SK-N-SH (cell line): ENCODE results near the gene DDI2. TPM values are rescaled to one million over a fixed set of nuclear protein-coding genes. Genes with fewer than 3 reads are reported as not detected.

ENCODE experiments used
- CTCF ChIA-PET: fragments of 300-600, 350-600 bp; formaldehyde crosslinking; extraction: SDS; loops from one replicate; lab custom pipeline; 2021; lab: Yijun Ruan, JAX
- POLR2A ChIA-PET: fragments of 350-600 bp; sonication (Branson Sonifier 250); formaldehyde crosslinking; extraction: SDS; loops from one replicate; lab custom pipeline; 2020; ENCODE audit warnings: antibody characterized with exemption, inconsistent platforms; lab: Yijun Ruan, JAX
- DNase-seq: peaks from one replicate; pipeline ENCODE4 v3.0.0; 2012
- H2AFZ ChIP-seq: fragments of 200-600 bp; sonication (generic); 2 replicates; pipeline ENCODE4 v1.8.1; 2016; ENCODE audit warnings: antibody characterized with exemption, mild to moderate bottlenecking, low read depth
- H3F3A ChIP-seq: fragments of 200-600 bp; sonication (generic); replicated peaks from 2 replicates; pipeline ENCODE3; 2016; ENCODE audit warnings: antibody characterized with exemption, mild to moderate bottlenecking; ENCODE audit not compliant: insufficient read depth
- H3K27ac ChIP-seq, 2 experiments: fragments of 200-500 bp in 1 of 2; fragments of 200-600 bp in 1 of 2; sonication (Bioruptor generic) in 1 of 2; sonication (generic), shearing (Covaris generic) in 1 of 2; 2 replicates each; pipeline versions ENCODE4 v1.5.1 to v1.6.1; 2014 to 2016; ENCODE audit warnings: low read depth in 2 of 2, inconsistent platforms in 1 of 2, low read length in 1 of 2, mild to moderate bottlenecking in 1 of 2, mixed read lengths in 1 of 2
- H3K27me3 ChIP-seq: fragments of 200-600 bp; sonication (generic), shearing (Covaris generic); 2 replicates; pipeline ENCODE4 v1.6.1; 2016; ENCODE audit warnings: mixed run types; ENCODE audit not compliant: insufficient read depth
- H3K36me3 ChIP-seq, 2 experiments: fragments of 200-500 bp in 1 of 2; fragments of 200-600 bp in 1 of 2; sonication (Bioruptor generic) in 1 of 2; sonication (generic) in 1 of 2; replicated peaks in 1 of 2; 2 replicates each; pipeline versions ENCODE3 to v1.5.1; 2014 to 2016; ENCODE audit warnings: low read length in 1 of 2, mild to moderate bottlenecking in 1 of 2; ENCODE audit not compliant: insufficient read depth in 2 of 2, control insufficient read depth in 1 of 2
- H3K4me1 ChIP-seq, 2 experiments: fragments of 200-500 bp in 1 of 2; fragments of 200-600 bp in 1 of 2; sonication (Bioruptor generic) in 1 of 2; sonication (generic), shearing (Covaris generic) in 1 of 2; 2 replicates each; pipeline versions ENCODE4 v1.5.1 to v1.6.1; 2014 to 2016; ENCODE audit warnings: low read depth in 1 of 2, low read length in 1 of 2, mixed run types in 1 of 2; ENCODE audit not compliant: insufficient read depth in 2 of 2, control insufficient read depth in 1 of 2
- H3K4me2 ChIP-seq: fragments of 200-600 bp; sonication (generic), shearing (Covaris generic); 2 replicates; pipeline ENCODE4 v1.6.1; 2017; ENCODE audit warnings: mixed run types
- H3K4me3 ChIP-seq, 2 experiments: fragments of 200-500 bp in 1 of 2; fragments of 200-600 bp in 1 of 2; sonication (Bioruptor generic) in 1 of 2; sonication (generic), shearing (Covaris generic) in 1 of 2; 2 replicates each; pipeline versions ENCODE4 v1.5.1 to v1.8.1; 2014 to 2016; ENCODE audit warnings: low read depth in 2 of 2, inconsistent platforms in 1 of 2, low read length in 1 of 2, mild to moderate bottlenecking in 1 of 2, mixed read lengths in 1 of 2, moderate library complexity in 1 of 2
- H3K79me2 ChIP-seq: fragments of 200-600 bp; sonication (generic); 2 replicates; pipeline ENCODE4 v1.8.1; 2017; ENCODE audit warnings: mild to moderate bottlenecking; ENCODE audit not compliant: insufficient read depth
- H3K9ac ChIP-seq: fragments of 200-600 bp; sonication (generic); 2 replicates; pipeline ENCODE4 v1.6.1; 2017; ENCODE audit warnings: mixed run types
- H3K9me2 ChIP-seq: fragments of 200-600 bp; sonication (generic); 2 replicates; pipeline ENCODE4 v1.6.1; 2017; ENCODE audit warnings: mixed run types
- H3K9me3 ChIP-seq: fragments of 200-600 bp; sonication (generic); 2 replicates; pipeline ENCODE4 v1.6.1; 2017; ENCODE audit warnings: mixed run types, mild to moderate bottlenecking, moderate library complexity
- H4K20me1 ChIP-seq: fragments of 200-600 bp; sonication (generic); 2 replicates; pipeline ENCODE4 v1.6.1; 2017; ENCODE audit warnings: mild to moderate bottlenecking, mixed run types; ENCODE audit not compliant: insufficient read depth
- EP300 ChIP-seq, 2 experiments: IDR thresholded peaks; 2 replicates each; pipeline versions ENCODE4 v1.4.0 to v1.6.1; 2012; ENCODE audit warnings: borderline replicate concordance in 1 of 2, low read depth in 1 of 2, low read length in 1 of 2
- FOSL2 ChIP-seq: IDR thresholded peaks from 2 replicates; pipeline ENCODE4 v1.4.0; 2012; ENCODE audit warnings: low read depth, mild to moderate bottlenecking, moderate library complexity, borderline replicate concordance
- FOXM1 ChIP-seq: IDR thresholded peaks from 2 replicates; pipeline ENCODE4 v1.4.0; 2012; ENCODE audit warnings: low read depth, mild to moderate bottlenecking
- JUND ChIP-seq: IDR thresholded peaks from 2 replicates; pipeline ENCODE4 v1.4.0; 2012
- NFIC ChIP-seq: IDR thresholded peaks from 2 replicates; pipeline ENCODE4 v1.4.0; 2012; ENCODE audit warnings: borderline replicate concordance
- NRF1 ChIP-seq: IDR thresholded peaks from 2 replicates; pipeline ENCODE4 v1.6.1; 2012; ENCODE audit warnings: low read depth, mild to moderate bottlenecking, low read length
- POLR2AphosphoS5 ChIP-seq: IDR thresholded peaks from 2 replicates; pipeline ENCODE4 v1.6.1; 2012; ENCODE audit warnings: low read depth, low read length
- RCOR1 ChIP-seq: fragments of 150-350 bp; IDR thresholded peaks from 2 replicates; pipeline ENCODE4 v1.6.1; 2017; ENCODE audit warnings: antibody characterized with exemption, low read length
- RFX5 ChIP-seq: IDR thresholded peaks from 2 replicates; pipeline ENCODE4 v1.6.1; 2012; ENCODE audit warnings: mild to moderate bottlenecking, improper control_type of control experiment, low read length
- TAF1 ChIP-seq: IDR thresholded peaks from 2 replicates; pipeline ENCODE4 v1.6.1; 2012; ENCODE audit warnings: low read depth, mild to moderate bottlenecking, low read length, moderate library complexity, borderline replicate concordance
- TCF12 ChIP-seq: IDR thresholded peaks from 2 replicates; pipeline ENCODE4 v1.4.0; 2012
- TEAD4 ChIP-seq: IDR thresholded peaks from 2 replicates; pipeline ENCODE4 v1.4.0; 2012; ENCODE audit warnings: mild to moderate bottlenecking, borderline replicate concordance; ENCODE audit not compliant: insufficient read depth
- YY1 ChIP-seq: IDR thresholded peaks from 2 replicates; pipeline ENCODE4 v1.4.0; 2012; ENCODE audit warnings: low read depth, mild to moderate bottlenecking
- whole genome bisulfite sequencing: methylation state at CpG from one replicate; pipeline ENCODE4 v1.1.6; 2017; ENCODE audit warnings: low lambda C conversion rate; 5-methylcytosine and 5-hydroxymethylcytosine counted together
- polyA plus RNA-seq, 3 experiments: library from polyadenylated mRNA; depleted of rRNA; stranded (reverse); fragments of >200 nt; gene quantifications; 2 replicates each; pipeline ENCODE4 v1.2.3, GENCODE V29; 2012
- TF ChIP-seq, protein P1 (sequence below): IDR thresholded peaks from 2 replicates; pipeline ENCODE4; 2012
- TF ChIP-seq, protein P2 (sequence below): fragments of 150-350 bp; IDR thresholded peaks from 2 replicates; pipeline ENCODE4 v1.6.1; 2017; ENCODE audit warnings: antibody characterized with exemption, low read length, low read depth, borderline replicate concordance
- TF ChIP-seq, protein P3 (sequence below): IDR thresholded peaks from 2 replicates; pipeline ENCODE4 v1.4.0; 2012; ENCODE audit warnings: low read depth, borderline replicate concordance
- TF ChIP-seq, protein P4 (sequence below): fragments of 200-600 bp; sonication (generic); IDR thresholded peaks from 2 replicates; pipeline ENCODE4 v1.6.1; 2017; ENCODE audit warnings: antibody characterized with exemption, mild to moderate bottlenecking, moderate library complexity
- TF ChIP-seq, protein P5 (sequence below): IDR thresholded peaks from 2 replicates; pipeline ENCODE4 v1.4.0; 2012; ENCODE audit warnings: low read depth, borderline replicate concordance

The DDI2 gene
- polyA plus RNA-seq, 1 of the 3 experiments (the other 2 are of a cell fraction): 2.8 TPM

DNA sequence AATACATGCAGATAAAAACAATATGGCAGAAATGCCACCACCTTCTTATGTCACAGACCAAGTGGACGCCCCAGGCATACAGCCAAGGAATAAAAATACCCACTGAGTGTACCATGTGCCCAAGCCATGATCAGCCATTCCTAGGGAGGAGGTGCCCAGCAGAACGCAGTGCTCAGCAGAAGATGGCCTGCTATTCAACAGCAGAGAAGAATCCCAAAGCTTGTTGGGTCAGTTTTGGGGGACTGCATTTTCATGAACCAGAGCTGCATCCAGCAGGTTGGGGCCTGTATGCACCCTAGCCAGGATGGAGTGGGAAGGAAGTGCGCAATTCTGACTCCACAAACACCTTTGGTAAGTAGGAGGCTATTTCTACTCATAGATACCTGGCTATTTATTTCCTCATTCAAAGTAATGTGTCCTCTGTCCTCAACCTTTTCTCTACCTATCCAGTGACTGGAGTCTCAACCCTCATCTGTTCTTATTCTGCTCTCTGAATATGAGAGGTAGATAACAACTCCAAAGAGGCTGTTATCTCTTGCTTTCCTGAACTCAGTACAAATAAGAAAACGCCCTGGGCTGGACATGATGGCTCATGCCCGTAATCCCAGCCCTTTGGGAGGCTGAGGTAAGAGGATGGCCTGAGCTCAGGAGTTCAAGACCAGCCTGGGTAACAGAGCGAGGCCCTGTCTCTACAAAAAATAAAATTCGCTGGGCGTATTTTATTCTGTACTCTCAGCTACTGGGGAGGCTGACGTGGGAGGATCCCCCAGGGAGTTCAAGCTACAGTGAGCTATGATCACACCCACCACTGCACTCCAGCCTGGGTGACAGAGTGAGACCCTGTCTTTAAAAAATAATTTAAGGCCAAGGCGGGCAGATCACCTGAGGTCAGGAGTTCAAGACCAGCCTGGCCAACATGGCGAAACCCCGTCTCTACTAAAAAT is 64.4 kb downstream of the DDI2 start:
- H3K9me3 ChIP-seq: no peaks in the 10 kb centered on the region
- no peak overlapping the region for H3K4me3 ChIP-seq
- H3K4me1 ChIP-seq: peaks cover 0 to 16% of the 10 kb centered on the region in 2 experiments; a peak in 2 of 4 replicates
- ChIA-PET POLR2A (no interaction called here), CTCF (interaction anchor here (0.9 kb wide), 1 partner anchor 26 kb away, joined by 3 read pairs; no protein-coding TSS in a partner anchor)
- H3K79me2 ChIP-seq: peaks cover 22% of the 10 kb centered on the region
- H3K27ac ChIP-seq: peak overlapping the region in 1 of 2 experiments; percentile 37; a peak in 1 of 4 replicates
- H3K4me2 ChIP-seq: no peak overlapping the region
- no peaks in the 10 kb centered on the region for H3K27me3 ChIP-seq
- peaks cover 14% of the 10 kb centered on the region for H3F3A ChIP-seq
- WGBS: 92% methylated on average over 12 of the region's 12 CpGs
- DNase-seq: no peak
- H2AFZ ChIP-seq: no peak overlapping the region; the same call in 1 of the 2 replicates
- no peaks in the 10 kb centered on the region for H3K9me2 ChIP-seq
- H3K36me3 ChIP-seq: no peaks in the 10 kb centered on the region
- TF ChIP-seq POLR2AphosphoS5 (no peak), RFX5 (no peak), NRF1 (no peak), NFIC (no peak)
- TF ChIP-seq, protein P1, sequence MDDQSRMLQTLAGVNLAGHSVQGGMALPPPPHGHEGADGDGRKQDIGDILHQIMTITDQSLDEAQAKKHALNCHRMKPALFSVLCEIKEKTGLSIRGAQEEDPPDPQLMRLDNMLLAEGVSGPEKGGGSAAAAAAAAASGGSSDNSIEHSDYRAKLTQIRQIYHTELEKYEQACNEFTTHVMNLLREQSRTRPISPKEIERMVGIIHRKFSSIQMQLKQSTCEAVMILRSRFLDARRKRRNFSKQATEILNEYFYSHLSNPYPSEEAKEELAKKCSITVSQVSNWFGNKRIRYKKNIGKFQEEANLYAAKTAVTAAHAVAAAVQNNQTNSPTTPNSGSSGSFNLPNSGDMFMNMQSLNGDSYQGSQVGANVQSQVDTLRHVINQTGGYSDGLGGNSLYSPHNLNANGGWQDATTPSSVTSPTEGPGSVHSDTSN: no peak
- no peak overlapping the region for H3K9ac ChIP-seq
- peaks cover 5% of the 10 kb centered on the region for H4K20me1 ChIP-seq

DNA sequence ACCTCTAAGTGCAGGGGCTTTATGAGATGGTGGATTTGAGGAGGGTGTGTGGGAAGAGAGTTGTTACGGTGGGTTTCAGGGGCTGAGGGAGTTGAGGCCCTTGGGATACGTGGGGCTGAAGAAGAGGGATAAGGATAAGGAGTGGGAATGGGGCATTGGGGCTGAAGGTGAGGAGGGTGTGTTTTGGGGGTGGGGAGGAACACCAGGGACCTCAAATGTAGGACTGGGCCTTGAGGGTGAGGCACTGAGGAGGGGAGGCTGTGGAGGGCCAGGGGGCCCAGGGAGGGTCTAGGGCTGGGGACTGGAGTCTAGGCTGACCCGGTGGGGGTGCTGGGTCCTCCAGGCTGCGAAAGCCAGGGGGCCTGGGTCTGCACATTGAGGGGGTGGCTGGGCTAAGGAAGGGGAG is 65.7 kb downstream of the DDI2 start:
- no peak overlapping the region for H2AFZ ChIP-seq
- H3K27me3 ChIP-seq: no peaks in the 10 kb centered on the region
- no peak overlapping the region for H3K4me2 ChIP-seq
- H3K9ac ChIP-seq: no peak overlapping the region
- peaks cover 8% of the 10 kb centered on the region for H4K20me1 ChIP-seq
- H3K4me1 ChIP-seq: peaks cover 0 to 16% of the 10 kb centered on the region in 2 experiments; a peak in 2 of 4 replicates
- no peak overlapping the region for H3K4me3 ChIP-seq
- WGBS: 91% methylated on average over 4 of the region's 4 CpGs
- ChIA-PET POLR2A (no interaction called here), CTCF (no interaction called here)
- H3K9me2 ChIP-seq: no peaks in the 10 kb centered on the region
- H3K27ac ChIP-seq: no peak overlapping the region
- DNase-seq: no peak
- peaks cover 14% of the 10 kb centered on the region for H3F3A ChIP-seq
- peaks cover 35% of the 10 kb centered on the region for H3K79me2 ChIP-seq
- H3K36me3 ChIP-seq: no peaks in the 10 kb centered on the region
- H3K9me3 ChIP-seq: no peaks in the 10 kb centered on the region
- TF ChIP-seq YY1: no peak
- TF ChIP-seq RCOR1: no peak
- TF ChIP-seq, protein P2, sequence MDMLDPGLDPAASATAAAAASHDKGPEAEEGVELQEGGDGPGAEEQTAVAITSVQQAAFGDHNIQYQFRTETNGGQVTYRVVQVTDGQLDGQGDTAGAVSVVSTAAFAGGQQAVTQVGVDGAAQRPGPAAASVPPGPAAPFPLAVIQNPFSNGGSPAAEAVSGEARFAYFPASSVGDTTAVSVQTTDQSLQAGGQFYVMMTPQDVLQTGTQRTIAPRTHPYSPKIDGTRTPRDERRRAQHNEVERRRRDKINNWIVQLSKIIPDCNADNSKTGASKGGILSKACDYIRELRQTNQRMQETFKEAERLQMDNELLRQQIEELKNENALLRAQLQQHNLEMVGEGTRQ: no peak
- no peak for TF ChIP-seq FOXM1
- no peak for TF ChIP-seq EP300 (IDR thresholded peaks at IDR 0.05; ENCODE audit: borderline replicate concordance in 1 of 2, low read depth in 1 of 2, low read length in 1 of 2)
- TF ChIP-seq TCF12: no peak
- no peak for TF ChIP-seq NRF1
- TF ChIP-seq, protein P1: no peak
- TF ChIP-seq FOSL2: no peak
- no peak for TF ChIP-seq RFX5
- TF ChIP-seq, protein P3, sequence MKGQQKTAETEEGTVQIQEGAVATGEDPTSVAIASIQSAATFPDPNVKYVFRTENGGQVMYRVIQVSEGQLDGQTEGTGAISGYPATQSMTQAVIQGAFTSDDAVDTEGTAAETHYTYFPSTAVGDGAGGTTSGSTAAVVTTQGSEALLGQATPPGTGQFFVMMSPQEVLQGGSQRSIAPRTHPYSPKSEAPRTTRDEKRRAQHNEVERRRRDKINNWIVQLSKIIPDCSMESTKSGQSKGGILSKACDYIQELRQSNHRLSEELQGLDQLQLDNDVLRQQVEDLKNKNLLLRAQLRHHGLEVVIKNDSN: no peak
- TF ChIP-seq, protein P4, sequence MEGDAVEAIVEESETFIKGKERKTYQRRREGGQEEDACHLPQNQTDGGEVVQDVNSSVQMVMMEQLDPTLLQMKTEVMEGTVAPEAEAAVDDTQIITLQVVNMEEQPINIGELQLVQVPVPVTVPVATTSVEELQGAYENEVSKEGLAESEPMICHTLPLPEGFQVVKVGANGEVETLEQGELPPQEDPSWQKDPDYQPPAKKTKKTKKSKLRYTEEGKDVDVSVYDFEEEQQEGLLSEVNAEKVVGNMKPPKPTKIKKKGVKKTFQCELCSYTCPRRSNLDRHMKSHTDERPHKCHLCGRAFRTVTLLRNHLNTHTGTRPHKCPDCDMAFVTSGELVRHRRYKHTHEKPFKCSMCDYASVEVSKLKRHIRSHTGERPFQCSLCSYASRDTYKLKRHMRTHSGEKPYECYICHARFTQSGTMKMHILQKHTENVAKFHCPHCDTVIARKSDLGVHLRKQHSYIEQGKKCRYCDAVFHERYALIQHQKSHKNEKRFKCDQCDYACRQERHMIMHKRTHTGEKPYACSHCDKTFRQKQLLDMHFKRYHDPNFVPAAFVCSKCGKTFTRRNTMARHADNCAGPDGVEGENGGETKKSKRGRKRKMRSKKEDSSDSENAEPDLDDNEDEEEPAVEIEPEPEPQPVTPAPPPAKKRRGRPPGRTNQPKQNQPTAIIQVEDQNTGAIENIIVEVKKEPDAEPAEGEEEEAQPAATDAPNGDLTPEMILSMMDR: no peak
- TF ChIP-seq JUND: no peak
- no peak for TF ChIP-seq TEAD4
- TF ChIP-seq TAF1: no peak
- TF ChIP-seq, protein P5, sequence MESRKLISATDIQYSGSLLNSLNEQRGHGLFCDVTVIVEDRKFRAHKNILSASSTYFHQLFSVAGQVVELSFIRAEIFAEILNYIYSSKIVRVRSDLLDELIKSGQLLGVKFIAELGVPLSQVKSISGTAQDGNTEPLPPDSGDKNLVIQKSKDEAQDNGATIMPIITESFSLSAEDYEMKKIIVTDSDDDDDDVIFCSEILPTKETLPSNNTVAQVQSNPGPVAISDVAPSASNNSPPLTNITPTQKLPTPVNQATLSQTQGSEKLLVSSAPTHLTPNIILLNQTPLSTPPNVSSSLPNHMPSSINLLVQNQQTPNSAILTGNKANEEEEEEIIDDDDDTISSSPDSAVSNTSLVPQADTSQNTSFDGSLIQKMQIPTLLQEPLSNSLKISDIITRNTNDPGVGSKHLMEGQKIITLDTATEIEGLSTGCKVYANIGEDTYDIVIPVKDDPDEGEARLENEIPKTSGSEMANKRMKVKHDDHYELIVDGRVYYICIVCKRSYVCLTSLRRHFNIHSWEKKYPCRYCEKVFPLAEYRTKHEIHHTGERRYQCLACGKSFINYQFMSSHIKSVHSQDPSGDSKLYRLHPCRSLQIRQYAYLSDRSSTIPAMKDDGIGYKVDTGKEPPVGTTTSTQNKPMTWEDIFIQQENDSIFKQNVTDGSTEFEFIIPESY: no peak
